Endothelial cell of umbilical vein (primary cell): ENCODE data around the gene MS4A12. TPM values are rescaled to one million over a fixed set of nuclear protein-coding genes. Genes with fewer than 3 reads are reported as not detected.
"Not testable (repeated sequence)": the region's sequence is repeated elsewhere in the genome, so short reads cannot be mapped to it uniquely, and the experiment has no call there.

Experiments
- BruUV-seq: library from RNA; stranded (reverse); fragments of 400-500 nt; replicated peaks from 2 replicates; lab custom pipeline; 2021; lab: Mats Ljungman, UMichigan
- CTCF ChIA-PET: fragments of 300-600, 350-600 bp; sonication (Branson Sonifier 250); formaldehyde crosslinking; loops from one replicate; lab custom pipeline; 2021; ENCODE audit warnings: antibody characterized with exemption, inconsistent platforms; lab: Charles Lee
- POLR2A ChIA-PET: fragments of 300-600, 350-600 bp; sonication (Branson Sonifier 250); formaldehyde crosslinking; loops from one replicate; lab custom pipeline; 2021; ENCODE audit warnings: antibody characterized with exemption, inconsistent platforms; lab: Charles Lee
- DNase-seq: peaks from one replicate; pipeline ENCODE4 v3.0.0-alpha.2; 2011; ENCODE audit warnings: low read depth, low spot score
- FAIRE-seq: peaks from 2 replicates; lab custom pipeline; 2011; peaks lifted over from hg19 to GRCh38; lab: Jason Lieb, UNC
- H2AFZ ChIP-seq: 2 replicates; pipeline ENCODE4 v1.6.0; 2012; ENCODE audit warnings: low read depth, low read length, control low read depth, inconsistent platforms
- H3K27ac ChIP-seq: 2 replicates; pipeline ENCODE4 v1.5.1; 2011; ENCODE audit warnings: low read depth, mild to moderate bottlenecking, control low read depth, low read length, moderate library complexity; ENCODE audit not compliant: insufficient read depth
- H3K27me3 ChIP-seq, 2 experiments: 2 replicates each; pipeline versions ENCODE4 v1.6.0 to v1.6.1; 2011; ENCODE audit warnings: low read length in 2 of 2, mixed read lengths in 1 of 2; ENCODE audit not compliant: control insufficient read depth in 2 of 2, insufficient read depth in 2 of 2
- H3K36me3 ChIP-seq, 2 experiments: 2 replicates in 1 of 2; 3 replicates in 1 of 2; pipeline ENCODE4 v1.5.1; 2011; ENCODE audit warnings: low read length in 2 of 2, mild to moderate bottlenecking in 1 of 2, moderate library complexity in 1 of 2; ENCODE audit not compliant: control insufficient read depth in 2 of 2, insufficient read depth in 2 of 2; ENCODE audit errors: extremely low read depth in 1 of 2
- H3K4me1 ChIP-seq: 3 replicates; pipeline ENCODE4 v1.5.1; 2011; ENCODE audit warnings: mild to moderate bottlenecking, low read length; ENCODE audit not compliant: control insufficient read depth, insufficient read depth; ENCODE audit errors: extremely low read depth
- H3K4me2 ChIP-seq: 2 replicates; pipeline ENCODE4 v1.6.1; 2011; ENCODE audit warnings: low read length, control low read depth, mixed read lengths; ENCODE audit not compliant: insufficient read depth
- H3K4me3 ChIP-seq, 3 experiments: fragments of 200-600 bp in 1 of 3; sonication (generic), shearing (Covaris generic) in 1 of 3; replicated peaks in 1 of 3; 2 replicates each; pipeline ENCODE4 v1.5.1; 2011 to 2016; ENCODE audit warnings: control low read depth in 3 of 3, low read length in 3 of 3, mild to moderate bottlenecking in 2 of 3, inconsistent platforms in 1 of 3, low read depth in 1 of 3, moderate library complexity in 1 of 3; ENCODE audit not compliant: insufficient read depth in 1 of 3
- H3K79me2 ChIP-seq: 2 replicates; pipeline ENCODE4 v1.6.0; 2012; ENCODE audit warnings: low read length, inconsistent platforms; ENCODE audit not compliant: control insufficient read depth, insufficient read depth
- H3K9ac ChIP-seq: replicated peaks from 2 replicates; pipeline ENCODE3; 2011; ENCODE audit warnings: low read length, control low read depth; ENCODE audit not compliant: insufficient read depth; ENCODE audit errors: extremely low read depth
- H3K9me1 ChIP-seq: replicated peaks from 3 replicates; pipeline ENCODE4 v1.6.0; 2011; ENCODE audit warnings: mild to moderate bottlenecking, low read length; ENCODE audit not compliant: control insufficient read depth, insufficient read depth; ENCODE audit errors: extremely low read depth
- H3K9me3 ChIP-seq: replicated peaks from 2 replicates; pipeline ENCODE4 v1.5.1; 2012; ENCODE audit warnings: low read length, inconsistent platforms; ENCODE audit not compliant: control insufficient read depth, insufficient read depth
- H4K20me1 ChIP-seq: replicated peaks from 2 replicates; pipeline ENCODE3; 2011; ENCODE audit warnings: mild to moderate bottlenecking, low read length; ENCODE audit not compliant: control insufficient read depth, insufficient read depth; ENCODE audit errors: extremely low read depth
- CTCF ChIP-seq, 2 donors: IDR thresholded peaks; 1 replicate in 1 of 2; 2 replicates in 1 of 2; pipeline ENCODE4 v1.5.1; 2011; ENCODE audit warnings: low read length in 2 of 2, mild to moderate bottlenecking in 2 of 2, moderate library complexity in 2 of 2, control low read depth in 1 of 2, inconsistent platforms in 1 of 2, low read depth in 1 of 2; ENCODE audit not compliant: insufficient read depth in 1 of 2; ENCODE audit errors: extremely low read depth in 1 of 2
- EZH2 ChIP-seq: IDR thresholded peaks from 2 replicates; pipeline ENCODE4 v1.6.1; 2012; ENCODE audit warnings: borderline replicate concordance, low read depth, mild to moderate bottlenecking, moderate library complexity, low read length, inconsistent platforms; ENCODE audit not compliant: severe bottlenecking
- FOS ChIP-seq: IDR thresholded peaks from 2 replicates; pipeline ENCODE4 v1.6.1; 2011; ENCODE audit warnings: mild to moderate bottlenecking, low read length, moderate library complexity, borderline replicate concordance; ENCODE audit not compliant: insufficient read depth
- GATA2 ChIP-seq: IDR thresholded peaks from 2 replicates; pipeline ENCODE4 v1.7.0; 2011; ENCODE audit warnings: low read depth, mild to moderate bottlenecking, moderate library complexity, mixed read lengths, low read length; ENCODE audit not compliant: insufficient read length, insufficient read depth
- JUN ChIP-seq: IDR thresholded peaks from 2 replicates; pipeline ENCODE4 v1.6.1; 2011; ENCODE audit warnings: borderline replicate concordance, low read depth; ENCODE audit not compliant: insufficient read length, insufficient read depth
- MAX ChIP-seq: IDR thresholded peaks from 2 replicates; pipeline ENCODE4 v1.6.1; 2011; ENCODE audit not compliant: insufficient read depth, insufficient read length
- MYC ChIP-seq: IDR thresholded peaks from one replicate; pipeline ENCODE4 v1.6.1; 2011; ENCODE audit warnings: mild to moderate bottlenecking, low read depth, low read length
- POLR2A ChIP-seq: IDR thresholded peaks from 2 replicates; pipeline ENCODE4 v1.6.1; 2012; ENCODE audit warnings: low read depth, mild to moderate bottlenecking, control low read depth, low read length
- POLR2AphosphoS5 ChIP-seq: IDR thresholded peaks from 2 replicates; pipeline ENCODE4 v1.6.1; 2012; ENCODE audit warnings: low read depth, mild to moderate bottlenecking, control low read depth, low read length, moderate library complexity; ENCODE audit not compliant: insufficient read depth
- dilution Hi-C: fragments of 300-500 bp; cut with MboI; formaldehyde crosslinking; loops from one replicate; pipeline ENCODE4 v1.15.0; 2019; ENCODE audit warnings: low sequenced_read_pairs; ENCODE audit not compliant: extremely low pct_ligation_motif_present
- intact Hi-C: fragments of 100-400 bp; cut with micrococcal nuclease; formaldehyde crosslinking; loops from one replicate; pipeline ENCODE4 v1.10.0; 2022
- polyA plus RNA-seq, 4 experiments: library from polyadenylated mRNA; depleted of rRNA in 3 of 4; stranded (reverse) in 3 of 4; unstranded in 1 of 4; fragments of >200 nt; gene quantifications; 2 replicates each; pipeline versions ENCODE4 v1.2.1 to v1.2.3, GENCODE V29; 2011 to 2012; ENCODE audit warnings: missing spikeins in 1 of 4
- total RNA-seq: library from RNA; stranded (reverse); gene quantifications from 2 replicates; pipeline ENCODE4 v1.2.3, GENCODE V29; 2021

MS4A12 gene
- total and polyA plus RNA-seq, 2 donors (not counting 3 experiments of a cell fraction or from before 2014, with no cell fraction given): not detected

GRCh38 chr11:60447070-60447469, 45.5 kb upstream of the MS4A12 start:
- Histone ChIP-seq H3K9ac (no peak overlapping the region), H4K20me1 (no peaks in the 10 kb centered on the region), H3K4me1 (no peaks in the 10 kb centered on the region), H3K27ac (no peak overlapping the region), H3K79me2 (no peaks in the 10 kb centered on the region), H2AFZ (no peak overlapping the region), H3K9me3 (no peaks in the 10 kb centered on the region), H3K4me3 (no peak overlapping the region), H3K4me2 (no peak overlapping the region), H3K36me3 (no peaks in the 10 kb centered on the region), H3K27me3 (no peaks in the 10 kb centered on the region), H3K9me1 (no peaks in the 10 kb centered on the region)
- ChIA-PET POLR2A (no interaction called here), CTCF (no interaction called here)
- FAIRE-seq (no peak), DNase-seq (no peak)
- intact Hi-C loops (no loop called here), dilution Hi-C loops (no loop called here)
- TF ChIP-seq GATA2 (no peak), EZH2 (no peak), MAX (no peak), FOS (no peak), JUN (no peak), POLR2AphosphoS5 (no peak)
- no TSS peak for BruUV-seq

GRCh38 chr11:60447846-60448245, 44.7 kb upstream of the MS4A12 start:
- H3K4me3 ChIP-seq: no peak overlapping the region
- DNase-seq (no peak), FAIRE-seq (no peak)
- H3K4me1 ChIP-seq: no peaks in the 10 kb centered on the region
- no peak for TF ChIP-seq GATA2
- no peak for TF ChIP-seq JUN
- TF ChIP-seq POLR2AphosphoS5: no peak
- TF ChIP-seq EZH2: no peak
- no peak for TF ChIP-seq MAX
- TF ChIP-seq CTCF (IDR thresholded peaks at IDR 0.05; ENCODE audit: extremely low read depth in 1 of 2, insufficient read depth in 1 of 2, low read depth in 1 of 2, low read length in 2 of 2): no peak
- TF ChIP-seq POLR2A: no peak
- no peak for TF ChIP-seq MYC
- TF ChIP-seq FOS: no peak
- no peak overlapping the region for H3K4me2 ChIP-seq
- H2AFZ ChIP-seq: no peak overlapping the region
- ChIA-PET POLR2A (no interaction called here), CTCF (interaction anchor here (2.1 kb wide), 1 partner anchor 84 kb away, joined by 5 read pairs; no protein-coding TSS in a partner anchor)
- BruUV-seq: no TSS peak
- no peak overlapping the region for H3K27ac ChIP-seq
- H3K36me3 ChIP-seq: no peaks in the 10 kb centered on the region
- intact Hi-C loops (no loop called here), dilution Hi-C loops (no loop called here)
- no peaks in the 10 kb centered on the region for H3K9me3 ChIP-seq
- no peaks in the 10 kb centered on the region for H3K27me3 ChIP-seq
- no peaks in the 10 kb centered on the region for H3K9me1 ChIP-seq
- H3K79me2 ChIP-seq: no peaks in the 10 kb centered on the region
- H3K9ac ChIP-seq: no peak overlapping the region
- H4K20me1 ChIP-seq: no peaks in the 10 kb centered on the region

GRCh38 chr11:60451185-60451584, 41.4 kb upstream of the MS4A12 start:
- H3K9ac ChIP-seq, H3K79me2 ChIP-seq, H4K20me1 ChIP-seq, FAIRE-seq, intact Hi-C loops, H2AFZ ChIP-seq, H3K9me3 ChIP-seq, H3K4me3 ChIP-seq, H3K27ac ChIP-seq, H3K4me1 ChIP-seq, H3K4me2 ChIP-seq, H3K27me3 ChIP-seq, dilution Hi-C loops, POLR2A ChIA-PET, H3K36me3 ChIP-seq, BruUV-seq, H3K9me1 ChIP-seq, DNase-seq, CTCF ChIA-PET: not testable (repeated sequence)
